ENCODE data around the gene TBX18.

- TF ChIP-seq EZH2 (IDR thresholded peaks at IDR 0.05; ENCODE audit: low read length, missing control alignments) (no peak), CTCF (conservative IDR thresholded peaks at IDR 0.05 in 1 of 2, IDR thresholded peaks at IDR 0.05 in 1 of 2; ENCODE audit: low read depth in 1 of 2, low read length in 2 of 2) (no peak)
Observed at GRCh38 chr6:84638286-84638685, 126.1 kb downstream of the TBX18 start.

Measured in fibroblast of lung (primary cell).